Esophagus muscularis mucosa (tissue), 3 donors: Measurements from ENCODE around the gene NOTCH4.

Experiments used
- CTCF ChIP-seq, 3 experiments: fragments of 200-600 bp in 2 of 3; fragments of 450-650 bp in 1 of 3; sonication (generic) in 2 of 3; IDR thresholded peaks; one replicate each; pipeline ENCODE4 v1.5.1; 2017 to 2019; ENCODE audit warnings: antibody characterized with exemption in 3 of 3, mild to moderate bottlenecking in 2 of 3, moderate library complexity in 1 of 3
- POLR2A ChIP-seq: fragments of 450-650 bp; IDR thresholded peaks from one replicate; pipeline ENCODE4 v1.6.1; 2017; ENCODE audit warnings: antibody characterized with exemption, moderate library complexity, mild to moderate bottlenecking, low read depth

GRCh38 chr6:32183030-32183429 lies 40.8 kb downstream of the NOTCH4 start:
- TF ChIP-seq POLR2A: no peak
- TF ChIP-seq CTCF (IDR thresholded peaks at IDR 0.05): no peak
